ENCODE data around the gene NOTCH3. TPM values are rescaled to one million over a fixed set of nuclear protein-coding genes. Genes with fewer than 3 reads are reported as not detected.

Gene NOTCH3
- total RNA-seq, 1 experiment from 2014 or later, result 0.14 TPM

GRCh38 chr19:15238639-15239155, 37.9 kb upstream of the NOTCH3 start:
- in situ Hi-C loops (cut with HindIII; ENCODE audit: low pct_unique_long_range_greater_than_20kb, low sequenced_read_pairs), result no loop called here
- no peak for DNase-seq (ENCODE audit: low read depth)

- in situ Hi-C loops (cut with HindIII; ENCODE audit: low pct_unique_long_range_greater_than_20kb, low sequenced_read_pairs), result no loop called here
- DNase-seq (ENCODE audit: low read depth), result no peak
Observed at GRCh38 chr19:15237759-15238638, 37.2 kb upstream of the NOTCH3 start.

- in situ Hi-C loops (cut with HindIII; ENCODE audit: low pct_unique_long_range_greater_than_20kb, low sequenced_read_pairs), result no loop called here
- no peak for DNase-seq (ENCODE audit: low read depth)
Observed at GRCh38 chr19:15236886-15237285, 36.1 kb upstream of the NOTCH3 start.

GRCh38 chr19:15235781-15236180, 35.0 kb upstream of the NOTCH3 start:
- no peak for DNase-seq (ENCODE audit: low read depth)
- in situ Hi-C loops (cut with HindIII; ENCODE audit: low pct_unique_long_range_greater_than_20kb, low sequenced_read_pairs), result no loop called here

- in situ Hi-C loops (cut with HindIII; ENCODE audit: low pct_unique_long_range_greater_than_20kb, low sequenced_read_pairs), result no loop called here
- no peak for DNase-seq (ENCODE audit: low read depth)
Observed at GRCh38 chr19:15234431-15235130, 33.8 kb upstream of the NOTCH3 start.

GRCh38 chr19:15231271-15231670, 30.5 kb upstream of the NOTCH3 start:
- in situ Hi-C loops (cut with HindIII; ENCODE audit: low pct_unique_long_range_greater_than_20kb, low sequenced_read_pairs), result no loop called here
- DNase-seq (ENCODE audit: low read depth), result no peak

- no peak for DNase-seq (ENCODE audit: low read depth)
- in situ Hi-C loops (cut with HindIII; ENCODE audit: low pct_unique_long_range_greater_than_20kb, low sequenced_read_pairs), result no loop called here
Observed at GRCh38 chr19:15227261-15227660, 26.5 kb upstream of the NOTCH3 start.

- in situ Hi-C loops (cut with HindIII; ENCODE audit: low pct_unique_long_range_greater_than_20kb, low sequenced_read_pairs), result no loop called here
- no peak for DNase-seq (ENCODE audit: low read depth)
Observed at GRCh38 chr19:15225760-15226159, 25.0 kb upstream of the NOTCH3 start.

GRCh38 chr19:15223649-15224361, 23.0 kb upstream of the NOTCH3 start:
- DNase-seq (ENCODE audit: low read depth), result no peak
- in situ Hi-C loops (cut with HindIII; ENCODE audit: low pct_unique_long_range_greater_than_20kb, low sequenced_read_pairs), result no loop called here

GRCh38 chr19:15222738-15223648, 22.2 kb upstream of the NOTCH3 start:
- in situ Hi-C loops (cut with HindIII; ENCODE audit: low pct_unique_long_range_greater_than_20kb, low sequenced_read_pairs), result no loop called here
- peak; percentile 99 for DNase-seq (ENCODE audit: low read depth)

GRCh38 chr19:15220833-15221232, 20.0 kb upstream of the NOTCH3 start:
- DNase-seq (ENCODE audit: low read depth), result no peak
- in situ Hi-C loops (cut with HindIII; ENCODE audit: low pct_unique_long_range_greater_than_20kb, low sequenced_read_pairs), result no loop called here

GRCh38 chr19:15218501-15218900, 17.7 kb upstream of the NOTCH3 start:
- in situ Hi-C loops (cut with HindIII; ENCODE audit: low pct_unique_long_range_greater_than_20kb, low sequenced_read_pairs), result no loop called here
- no peak for DNase-seq (ENCODE audit: low read depth)

GRCh38 chr19:15216363-15216762, 15.6 kb upstream of the NOTCH3 start:
- in situ Hi-C loops (cut with HindIII; ENCODE audit: low pct_unique_long_range_greater_than_20kb, low sequenced_read_pairs), result no loop called here
- DNase-seq (ENCODE audit: low read depth), result peak; percentile 53

- DNase-seq (ENCODE audit: low read depth), result no peak
- in situ Hi-C loops (cut with HindIII; ENCODE audit: low pct_unique_long_range_greater_than_20kb, low sequenced_read_pairs), result no loop called here
Observed at GRCh38 chr19:15213715-15214381, 13.1 kb upstream of the NOTCH3 start.

GRCh38 chr19:15212711-15213110, 11.9 kb upstream of the NOTCH3 start:
- no peak for DNase-seq (ENCODE audit: low read depth)
- in situ Hi-C loops (cut with HindIII; ENCODE audit: low pct_unique_long_range_greater_than_20kb, low sequenced_read_pairs), result no loop called here

- DNase-seq (ENCODE audit: low read depth), result peak; percentile 95
- in situ Hi-C loops (cut with HindIII; ENCODE audit: low pct_unique_long_range_greater_than_20kb, low sequenced_read_pairs), result no loop called here
Observed at GRCh38 chr19:15210323-15210781, 9.6 kb upstream of the NOTCH3 start.

GRCh38 chr19:15201374-15202023, 704 bp upstream of the NOTCH3 start:
- no peak for DNase-seq (ENCODE audit: low read depth)
- in situ Hi-C loops (cut with HindIII; ENCODE audit: low pct_unique_long_range_greater_than_20kb, low sequenced_read_pairs), result no loop called here
